Measurements from ENCODE around the gene COG5.
A peak's percentile ranks its signal among the peaks of the same experiment; 100 is the strongest.
"Not testable (repeated sequence)": the region's sequence is repeated elsewhere in the genome, so short reads cannot be mapped to it uniquely, and the experiment has no call there.

The COG5 gene

GRCh38 chr7:107228291-107228690 lies 335.4 kb downstream of the COG5 start:
- DNase-seq (ENCODE audit: low spot score), result no peak

- no peak for DNase-seq (ENCODE audit: low spot score)
Measured at GRCh38 chr7:107224374-107225223, 339.1 kb downstream of the COG5 start.

- not testable (repeated sequence) for DNase-seq (ENCODE audit: low spot score)
Measured at GRCh38 chr7:107220806-107221205, 342.9 kb downstream of the COG5 start.

GRCh38 chr7:107220356-107220755 lies 343.4 kb downstream of the COG5 start:
- DNase-seq (ENCODE audit: low spot score), result no peak

GRCh38 chr7:107219563-107220244 lies 344.0 kb downstream of the COG5 start:
- DNase-seq (ENCODE audit: low spot score), result no peak

- DNase-seq (ENCODE audit: low spot score), result no peak
Measured at GRCh38 chr7:107213945-107214344, 349.8 kb downstream of the COG5 start.

- DNase-seq (ENCODE audit: low spot score), result no peak
Measured at GRCh38 chr7:107213193-107213788, 350.4 kb downstream of the COG5 start.

GRCh38 chr7:107212725-107213124 lies 351.0 kb downstream of the COG5 start:
- no peak for DNase-seq (ENCODE audit: low spot score)

GRCh38 chr7:107210400-107210799 lies 353.3 kb downstream of the COG5 start:
- DNase-seq (ENCODE audit: low spot score), result no peak

- no peak for DNase-seq (ENCODE audit: low spot score)
Measured at GRCh38 chr7:107209565-107209964, 354.2 kb downstream of the COG5 start.

GRCh38 chr7:107208563-107208962 lies 355.2 kb downstream of the COG5 start:
- DNase-seq (ENCODE audit: low spot score), result no peak

- DNase-seq (ENCODE audit: low spot score), result peak; percentile 22
Measured at GRCh38 chr7:107208024-107208521, 355.6 kb downstream of the COG5 start.

- DNase-seq (ENCODE audit: low spot score), result no peak
Measured at GRCh38 chr7:107207459-107207858, 356.3 kb downstream of the COG5 start.

GRCh38 chr7:107206706-107207105 lies 357.0 kb downstream of the COG5 start:
- no peak for DNase-seq (ENCODE audit: low spot score)

- no peak for DNase-seq (ENCODE audit: low spot score)
Measured at GRCh38 chr7:107206136-107206535, 357.6 kb downstream of the COG5 start.

- no peak for DNase-seq (ENCODE audit: low spot score)
Measured at GRCh38 chr7:107203607-107204006, 360.1 kb downstream of the COG5 start.

GRCh38 chr7:107201795-107202450 lies 361.8 kb downstream of the COG5 start:
- DNase-seq (ENCODE audit: low spot score), result peak; percentile 25

GRCh38 chr7:107196834-107197610 lies 366.7 kb downstream of the COG5 start:
- DNase-seq (ENCODE audit: low spot score), result no peak

GRCh38 chr7:107194052-107194451 lies 369.7 kb downstream of the COG5 start:
- no peak for DNase-seq (ENCODE audit: low spot score)

- DNase-seq (ENCODE audit: low spot score), result no peak
Measured at GRCh38 chr7:107190090-107190489, 373.6 kb downstream of the COG5 start.

GRCh38 chr7:107187774-107188173 lies 375.9 kb downstream of the COG5 start:
- DNase-seq (ENCODE audit: low spot score), result no peak

All from AG08395 (cell line).